Vagina (tissue), 2 donors: ENCODE measurements around the gene RPAP3. TPM values are rescaled to one million over a fixed set of nuclear protein-coding genes. Genes with fewer than 3 reads are reported as not detected.

ENCODE experiments used
- DNase-seq, 2 donors: peaks; one replicate each; pipeline ENCODE4 v3.0.0-alpha.2; 2017; ENCODE audit errors: extremely low spot score in 2 of 2
- H3K27ac ChIP-seq: fragments of 200-600 bp; sonication (generic); one replicate; pipeline ENCODE4 v1.5.1; 2019
- H3K27me3 ChIP-seq: fragments of 200-600 bp; sonication (generic); one replicate; pipeline ENCODE4 v1.5.1; 2019
- H3K36me3 ChIP-seq, 2 donors: fragments of 200-600 bp; sonication (generic); one replicate each; pipeline ENCODE4 v1.5.1; 2017 to 2019
- H3K4me1 ChIP-seq: fragments of 200-600 bp; sonication (generic); one replicate; pipeline ENCODE4 v1.5.1; 2019
- H3K4me3 ChIP-seq, 2 donors: fragments of 200-600 bp; sonication (generic); 1 replicate in 1 of 2; 2 replicates in 1 of 2; pipeline ENCODE4 v1.5.1; 2016 to 2019
- H3K9me3 ChIP-seq: fragments of 200-600 bp; sonication (generic); one replicate; pipeline ENCODE4 v1.5.1; 2019
- CTCF ChIP-seq, 3 experiments: fragments of 450-650 bp in 2 of 3; fragments of 200-600 bp in 1 of 3; sonication (generic) in 1 of 3; IDR thresholded peaks; one replicate each; pipeline ENCODE4 v1.5.1; 2017 to 2019; ENCODE audit warnings: antibody characterized with exemption in 3 of 3, mild to moderate bottlenecking in 2 of 3, moderate library complexity in 2 of 3
- POLR2A ChIP-seq, 2 donors: fragments of 450-650 bp; IDR thresholded peaks; one replicate each; pipeline ENCODE4 v1.6.1; 2017; ENCODE audit warnings: antibody characterized with exemption in 2 of 2, mild to moderate bottlenecking in 2 of 2, moderate library complexity in 2 of 2
- POLR2AphosphoS5 ChIP-seq, 2 donors: sonication (generic); formaldehyde crosslinking; IDR thresholded peaks; one replicate each; pipeline ENCODE4 v1.9.0; 2017; ENCODE audit warnings: antibody characterized with exemption in 2 of 2, mild to moderate bottlenecking in 2 of 2, low read depth in 1 of 2; ENCODE audit not compliant: insufficient read depth in 1 of 2
- intact Hi-C: fragments of 100-400 bp; cut with DNase I; formaldehyde crosslinking; loops from one replicate; pipeline ENCODE4 v1.15.1; 2023
- total RNA-seq: library from RNA; depleted of rRNA; stranded (reverse); fragments of >200 nt; gene quantifications from one replicate; pipeline ENCODE4 v1.2.3, GENCODE V29; 2016

Gene RPAP3
- total RNA-seq, 1 donor from 2014 or later, result 19.2 TPM

DNA sequence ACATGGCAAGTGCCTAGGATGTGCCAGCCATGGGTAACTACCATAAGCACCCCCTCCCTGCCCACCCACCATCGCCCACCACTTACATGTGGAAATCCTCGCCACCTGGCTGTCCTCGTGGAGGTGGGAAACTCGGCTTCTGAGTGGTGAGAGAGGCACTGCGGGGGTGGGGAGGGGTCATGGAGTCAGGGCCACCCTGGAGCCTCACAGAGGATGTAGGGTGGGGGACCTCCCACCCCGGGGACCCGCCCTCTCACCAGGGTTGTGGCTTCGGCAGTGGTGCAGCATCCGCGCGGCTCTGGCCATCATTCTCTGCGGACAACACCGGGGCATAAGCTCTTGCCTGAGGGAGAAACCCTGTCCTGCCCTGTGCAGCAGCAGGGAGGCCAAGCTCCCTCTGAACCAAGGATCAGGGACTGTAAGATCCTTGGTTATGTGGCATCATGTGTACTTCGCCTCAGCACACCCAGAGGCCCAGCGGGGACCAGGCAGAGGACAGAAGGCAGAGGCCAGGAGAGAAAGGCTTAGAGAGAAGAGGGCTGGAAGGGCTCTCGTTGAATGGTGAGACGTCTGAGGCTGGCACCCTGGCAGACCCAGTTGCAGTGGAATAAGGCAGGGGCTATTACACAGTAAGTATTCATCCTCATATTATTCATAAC lies 32.2 kb upstream of the RPAP3 start:
- no peaks in the 10 kb centered on the region for H3K27me3 ChIP-seq
- H3K9me3 ChIP-seq, result no peaks in the 10 kb centered on the region
- intact Hi-C loops, result loop anchor here (5.0 kb wide), 1 partner anchor 39 kb away; no protein-coding TSS in a partner anchor
- H3K36me3 ChIP-seq, result no peaks in the 10 kb centered on the region
- no peak overlapping the region for H3K4me3 ChIP-seq
- TF ChIP-seq CTCF (IDR thresholded peaks at IDR 0.05), result no peak
- no peak for TF ChIP-seq POLR2AphosphoS5 (IDR thresholded peaks at IDR 0.05; ENCODE audit: insufficient read depth in 1 of 2, low read depth in 1 of 2)
- TF ChIP-seq POLR2A (IDR thresholded peaks at IDR 0.05), result no peak
- H3K4me1 ChIP-seq, result peaks cover 69% of the 10 kb centered on the region
- H3K27ac ChIP-seq, result peak overlapping the region; percentile 86
- no peak for DNase-seq

DNA sequence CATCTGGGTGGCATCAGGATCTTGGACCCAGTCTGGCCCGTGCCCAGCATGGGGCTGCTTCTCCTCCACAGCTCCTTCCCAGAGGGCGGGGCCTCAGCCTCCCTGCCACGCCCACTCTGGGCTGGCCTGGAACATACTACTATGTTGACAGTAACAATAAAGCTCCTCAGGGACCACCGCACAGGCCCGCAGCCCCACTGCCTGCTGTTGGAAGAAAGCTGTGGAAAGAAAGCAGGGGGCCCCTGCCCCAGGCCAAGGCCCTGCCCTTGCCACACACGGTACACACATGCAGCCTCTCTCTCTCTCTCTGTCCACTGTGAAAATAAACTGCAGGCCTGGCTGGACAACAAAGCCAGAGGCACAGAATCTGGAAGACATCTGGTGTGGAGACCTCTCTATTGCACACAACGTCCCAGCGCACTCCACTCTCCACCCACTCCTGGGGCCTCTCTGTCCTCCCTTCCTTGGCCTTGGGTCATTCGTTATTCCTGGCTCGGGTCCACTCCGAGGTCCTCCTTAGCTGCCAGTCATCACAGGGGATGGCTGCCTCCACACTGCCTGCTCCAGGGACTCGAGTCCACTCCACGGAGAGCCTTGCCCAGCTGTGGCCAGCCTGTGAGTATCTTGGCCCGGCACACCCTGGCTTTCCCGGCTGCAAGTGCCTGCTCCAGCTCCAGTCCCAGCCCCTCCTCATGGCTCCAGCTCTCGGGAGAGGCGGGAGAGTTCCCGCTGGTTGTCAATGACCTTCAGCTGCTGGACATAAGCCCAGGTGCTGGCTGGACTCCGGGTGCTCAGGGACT lies 31.2 kb upstream of the RPAP3 start:
- no peaks in the 10 kb centered on the region for H3K27me3 ChIP-seq
- peaks cover 69% of the 10 kb centered on the region for H3K4me1 ChIP-seq
- no peaks in the 10 kb centered on the region for H3K36me3 ChIP-seq
- TF ChIP-seq POLR2A (IDR thresholded peaks at IDR 0.05) (no peak), CTCF (IDR thresholded peaks at IDR 0.05) (peak in 1 of 3 experiments; percentile 10), POLR2AphosphoS5 (IDR thresholded peaks at IDR 0.05; ENCODE audit: insufficient read depth in 1 of 2, low read depth in 1 of 2) (peak; percentile 30 to 82)
- peak overlapping the region in 1 of 2 donors; percentile 10 for H3K4me3 ChIP-seq
- peak overlapping the region; percentile 86 for H3K27ac ChIP-seq
- intact Hi-C loops, result loop anchor here (5.0 kb wide), 1 partner anchor 40 kb away; no protein-coding TSS in a partner anchor
- H3K9me3 ChIP-seq, result no peaks in the 10 kb centered on the region
- DNase-seq, result peak in 1 of 2 donors; percentile 96

GRCh38 chr12:47736216-47736615 lies 30.4 kb upstream of the RPAP3 start:
- intact Hi-C loops, result loop anchor here (5.0 kb wide), 1 partner anchor 41 kb away; no protein-coding TSS in a partner anchor
- Histone ChIP-seq H3K4me1 (peaks cover 64% of the 10 kb centered on the region), H3K27ac (peak overlapping the region; percentile 86), H3K27me3 (no peaks in the 10 kb centered on the region), H3K36me3 (no peaks in the 10 kb centered on the region), H3K4me3 (no peak overlapping the region), H3K9me3 (no peaks in the 10 kb centered on the region)
- no peak for DNase-seq
- TF ChIP-seq CTCF (IDR thresholded peaks at IDR 0.05), result no peak
- TF ChIP-seq POLR2A (IDR thresholded peaks at IDR 0.05), result no peak
- no peak for TF ChIP-seq POLR2AphosphoS5 (IDR thresholded peaks at IDR 0.05; ENCODE audit: insufficient read depth in 1 of 2, low read depth in 1 of 2)

- Histone ChIP-seq H3K4me3 (no peak overlapping the region), H3K36me3 (no peaks in the 10 kb centered on the region), H3K4me1 (peaks cover 58% of the 10 kb centered on the region), H3K27ac (peak overlapping the region; percentile 86), H3K27me3 (no peaks in the 10 kb centered on the region), H3K9me3 (no peaks in the 10 kb centered on the region)
- DNase-seq, result no peak
- TF ChIP-seq CTCF (IDR thresholded peaks at IDR 0.05) (no peak), POLR2AphosphoS5 (IDR thresholded peaks at IDR 0.05; ENCODE audit: insufficient read depth in 1 of 2, low read depth in 1 of 2) (no peak), POLR2A (IDR thresholded peaks at IDR 0.05) (no peak)
- intact Hi-C loops, result loop anchor here (5.0 kb wide), 1 partner anchor 42 kb away; no protein-coding TSS in a partner anchor
These were observed 29.8 kb upstream of the RPAP3 start for GRCh38 chr12:47735649-47736048.
